Left cardiac atrium (tissue), 4 donors: Measurements from ENCODE around the gene CAMK1D. TPM values are rescaled to one million over a fixed set of nuclear protein-coding genes. Genes with fewer than 3 reads are reported as not detected.
"Not testable (repeated sequence)": the region's sequence is repeated elsewhere in the genome, so short reads cannot be mapped to it uniquely, and the experiment has no call there.

ENCODE experiments used
- ATAC-seq, 2 donors: fragments of 200-7000 bp; cut with Tn5 transposase; one replicate each; pipeline ENCODE4 v1.9.1; 2020; ENCODE audit warnings: mild to moderate bottlenecking in 2 of 2, moderate library complexity in 2 of 2
- DNase-seq: peaks from one replicate; pipeline ENCODE4 v3.0.0-alpha.2; 2020
- intact Hi-C, 2 donors: fragments of 100-400 bp; cut with DNase I; formaldehyde crosslinking; loops; one replicate each; pipeline versions ENCODE4 v1.14.1 to v1.15.1; 2022 to 2023
- total RNA-seq, 2 donors: library from RNA; stranded (reverse); fragmentation: NEBNext Ultra II Directional; extraction: Animal tissue kit (Norgen Biotek cat#: 25700); gene quantifications; one replicate each; pipeline ENCODE4 v1.2.1, GENCODE V29; 2021
- donor health status: DM: no; HTN: yes; CAD: no.
- donor health status: DM: no; HTN: yes; CAD: no; lungs with severe emphysema.
- donor health status: DM: yes; HTN: yes; CAD: no.
- donor health status: Dilated cardiomyopathy.

The CAMK1D gene
- total RNA-seq, 2 donors from 2014 or later: 23.8 to 38.5 TPM

GRCh38 chr10:12414278-12414989 is 65.1 kb downstream of the CAMK1D start:
- DNase-seq: no peak
- peak in 1 of 2 donors; percentile 7 for ATAC-seq
- intact Hi-C loops: no loop called here

- ATAC-seq: peak in 1 of 2 donors; percentile 39
- DNase-seq: peak; percentile 37
- intact Hi-C loops: no loop called here
Measured at GRCh38 chr10:12416344-12417050, 67.2 kb downstream of the CAMK1D start.

GRCh38 chr10:12417331-12417730 is 68.0 kb downstream of the CAMK1D start:
- peak; percentile 42 for DNase-seq
- peak in 1 of 2 donors; percentile 14 for ATAC-seq
- intact Hi-C loops: no loop called here

- ATAC-seq (peak; percentile 31 to 42), DNase-seq (peak; percentile 70)
- intact Hi-C loops: no loop called here
Measured at GRCh38 chr10:12418000-12418399, 68.7 kb downstream of the CAMK1D start.

- intact Hi-C loops: no loop called here
- no peak for ATAC-seq
- DNase-seq: no peak
Measured at GRCh38 chr10:12418725-12419261, 69.4 kb downstream of the CAMK1D start.

GRCh38 chr10:12419262-12419847 is 70.0 kb downstream of the CAMK1D start:
- ATAC-seq: peak; percentile 42 to 83
- intact Hi-C loops: no loop called here

GRCh38 chr10:12420530-12421120 is 71.3 kb downstream of the CAMK1D start:
- ATAC-seq (no peak), DNase-seq (no peak)
- intact Hi-C loops: no loop called here

More at GRCh38 chr10:12419262-12419847, 70.0 kb downstream of the CAMK1D start:
- DNase-seq: peak; percentile 65

- no peak for ATAC-seq
- intact Hi-C loops: no loop called here
Measured at GRCh38 chr10:12422189-12422588, 72.8 kb downstream of the CAMK1D start.

GRCh38 chr10:12423896-12424295 is 74.5 kb downstream of the CAMK1D start:
- intact Hi-C loops: no loop called here
- no peak for ATAC-seq
- DNase-seq: no peak

More at GRCh38 chr10:12422189-12422588, 72.8 kb downstream of the CAMK1D start:
- DNase-seq: no peak

- DNase-seq (no peak), ATAC-seq (no peak)
- intact Hi-C loops: no loop called here
Measured at GRCh38 chr10:12427276-12427675, 77.9 kb downstream of the CAMK1D start.

- intact Hi-C loops: no loop called here
- no peak for ATAC-seq
- DNase-seq: no peak
Measured at GRCh38 chr10:12428447-12429135, 79.2 kb downstream of the CAMK1D start.

GRCh38 chr10:12430406-12430982 is 81.1 kb downstream of the CAMK1D start:
- no peak for ATAC-seq
- no peak for DNase-seq
- intact Hi-C loops: no loop called here

- intact Hi-C loops: no loop called here
- DNase-seq (no peak), ATAC-seq (no peak)
Measured at GRCh38 chr10:12431151-12432101, 82.1 kb downstream of the CAMK1D start.

GRCh38 chr10:12432402-12433189 is 83.2 kb downstream of the CAMK1D start:
- DNase-seq (no peak), ATAC-seq (no peak)
- intact Hi-C loops: no loop called here

GRCh38 chr10:12434277-12434676 is 84.9 kb downstream of the CAMK1D start:
- ATAC-seq: no peak
- intact Hi-C loops: no loop called here
- DNase-seq: no peak

- DNase-seq, ATAC-seq, intact Hi-C loops: not testable (repeated sequence)
Measured at GRCh38 chr10:12434677-12435076, 85.3 kb downstream of the CAMK1D start.

GRCh38 chr10:12435348-12435747 is 86.0 kb downstream of the CAMK1D start:
- ATAC-seq: no peak

More at GRCh38 chr10:12435348-12435747, 86.0 kb downstream of the CAMK1D start:
- DNase-seq: no peak
- intact Hi-C loops: no loop called here
